ENCODE results near the gene HTR6.

HTR6 gene

GRCh38 chr1:19709260-19709793 is 44.7 kb downstream of the HTR6 start:
- no peak for DNase-seq
- intact Hi-C loops (cut with DNase I) = no loop called here

GRCh38 chr1:19710825-19711611 is 46.3 kb downstream of the HTR6 start:
- peak in 1 of 10 donors; percentile 42 for DNase-seq
- intact Hi-C loops (cut with DNase I) = no loop called here

- no peak for DNase-seq
- intact Hi-C loops (cut with DNase I) = no loop called here
Measured at GRCh38 chr1:19712928-19713327, 48.3 kb downstream of the HTR6 start.

DNA sequence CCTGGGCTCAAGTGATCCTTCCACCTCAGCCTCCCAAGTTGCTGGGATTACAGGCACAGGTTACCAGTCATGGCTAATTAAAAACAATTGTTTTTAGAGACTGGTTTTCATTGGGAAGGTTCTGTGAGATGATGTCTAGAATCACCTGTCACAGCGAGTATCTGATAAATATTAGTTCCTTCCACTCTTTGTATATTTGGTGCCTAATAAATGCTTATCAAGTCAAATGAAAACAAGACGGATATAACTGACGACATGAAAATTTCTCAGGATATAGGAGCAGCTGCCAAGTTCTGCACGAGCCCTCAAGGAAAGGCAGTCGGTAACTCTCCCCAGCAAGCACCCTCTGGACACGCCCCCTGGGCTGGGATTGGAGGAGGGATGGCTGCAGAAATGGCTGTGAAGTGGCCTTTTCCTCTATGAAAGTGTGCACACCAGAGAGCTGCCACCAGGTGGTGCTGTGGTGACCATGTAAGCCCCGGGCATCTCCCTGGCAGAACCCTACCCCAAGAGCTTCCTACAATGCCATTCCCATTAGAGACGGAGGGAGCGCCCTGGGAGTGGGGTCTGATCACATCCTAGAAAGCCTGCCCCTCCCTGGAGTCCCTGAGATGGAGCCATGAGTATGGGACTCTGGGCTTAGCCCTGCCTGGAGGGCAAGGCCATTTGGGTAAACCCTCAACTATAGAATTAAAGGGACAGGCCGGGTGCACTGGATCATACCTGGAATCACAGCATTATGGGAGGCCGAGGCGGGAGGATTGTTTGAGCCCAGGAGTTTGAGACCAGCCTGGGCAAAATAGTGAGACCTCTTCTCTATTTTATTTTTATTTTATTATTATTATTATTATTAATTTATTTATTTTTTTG is 50.9 kb downstream of the HTR6 start:
- peak; percentile 67 to 97 (median 84) for DNase-seq
- intact Hi-C loops (cut with DNase I) = no loop called here

GRCh38 chr1:19717467-19717866 is 52.8 kb downstream of the HTR6 start:
- intact Hi-C loops (cut with DNase I) = no loop called here
- DNase-seq = peak in 2 of 10 donors; percentile 24 to 75

DNA sequence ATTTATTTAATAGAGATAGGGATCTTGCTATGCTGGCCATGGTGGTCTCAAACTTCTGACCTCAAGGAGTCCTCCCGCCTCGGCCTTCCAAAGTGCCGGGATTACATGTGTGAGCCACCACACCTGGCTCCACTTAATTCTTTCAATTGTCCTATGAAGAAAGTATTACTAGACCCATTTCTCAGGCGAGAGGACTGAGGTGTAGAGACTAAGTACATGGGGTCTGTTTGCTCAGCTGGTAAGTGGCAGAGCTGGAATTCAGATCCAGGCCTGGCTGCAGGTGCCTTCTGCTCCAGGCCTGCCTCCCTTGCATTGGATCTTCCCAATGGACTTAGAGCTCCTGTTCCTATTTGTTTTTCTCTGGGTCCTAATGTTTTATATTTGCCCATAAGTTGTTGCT is 55.5 kb downstream of the HTR6 start:
- intact Hi-C loops (cut with DNase I) = no loop called here

DNA sequence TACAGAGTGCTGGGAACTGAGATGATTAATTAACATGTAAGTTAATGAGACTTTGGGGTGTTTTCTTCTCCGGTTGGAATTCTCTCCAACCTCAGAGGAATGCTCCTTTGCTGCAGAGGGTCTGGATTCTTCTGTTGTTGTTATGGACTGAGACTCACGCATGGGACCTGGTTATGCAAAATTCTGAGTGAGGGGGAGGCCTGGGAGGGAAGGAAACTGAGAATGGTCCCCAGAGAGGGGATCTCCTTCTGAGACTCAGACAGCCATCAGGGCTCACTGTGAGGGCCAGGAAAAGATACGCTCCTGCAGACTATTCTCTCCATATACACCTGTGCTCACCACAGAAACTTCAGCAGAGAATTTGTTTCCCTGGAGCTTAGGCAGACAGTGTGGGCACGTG is 56.3 kb downstream of the HTR6 start:
- peak in 1 of 10 donors; percentile 19 for DNase-seq
- intact Hi-C loops (cut with DNase I) = no loop called here

More for the DNA sequence above, 55.5 kb downstream of the HTR6 start:
- DNase-seq = peak in 1 of 10 donors; percentile 14

DNA sequence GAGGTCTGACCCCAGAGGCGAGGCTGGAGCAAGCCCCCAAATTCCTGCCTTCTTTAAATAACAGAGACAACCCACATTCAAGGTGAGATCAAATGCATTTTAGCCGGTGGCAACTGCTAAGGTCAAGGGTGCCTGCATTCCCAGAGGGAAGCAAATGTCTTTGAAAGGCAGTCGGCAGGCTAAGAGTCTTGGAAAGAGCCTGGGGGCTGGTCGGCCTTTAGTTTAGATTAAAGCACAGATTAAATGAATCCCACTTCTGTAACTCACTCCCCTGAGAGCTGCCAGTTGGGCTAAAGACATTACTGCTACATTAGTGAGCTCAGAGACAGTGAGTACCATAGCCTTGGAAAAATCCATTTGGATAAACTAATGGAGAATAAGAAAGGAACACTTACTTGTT is 59.2 kb downstream of the HTR6 start:
- intact Hi-C loops (cut with DNase I) = no loop called here

DNA sequence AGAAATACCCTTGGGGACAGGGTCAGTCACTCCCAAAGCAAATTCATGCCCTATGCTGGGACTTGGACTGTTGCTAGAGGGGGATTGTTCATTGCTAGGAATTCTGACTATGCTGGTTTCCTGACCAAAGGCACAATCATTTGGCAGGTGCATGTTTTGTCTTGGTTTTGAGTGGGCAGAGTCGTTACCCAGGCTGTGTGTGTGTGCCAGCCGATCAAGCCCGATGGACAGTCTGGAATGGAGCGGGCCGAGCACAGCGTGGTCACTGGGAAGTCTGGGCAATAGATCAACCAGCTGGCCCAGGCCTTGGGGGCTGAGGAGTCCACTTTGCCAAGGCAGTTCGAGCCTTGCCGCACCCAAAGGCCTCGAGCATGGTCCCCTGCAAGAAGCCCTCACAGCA is 60.9 kb downstream of the HTR6 start:
- peak in 1 of 10 donors; percentile 50 for DNase-seq
- intact Hi-C loops (cut with DNase I) = no loop called here

More for the DNA sequence above, 59.2 kb downstream of the HTR6 start:
- DNase-seq = no peak

GRCh38 chr1:19728413-19729145 is 63.9 kb downstream of the HTR6 start:
- DNase-seq = peak in 2 of 10 donors; percentile 44 to 87
- intact Hi-C loops (cut with DNase I) = no loop called here

DNA sequence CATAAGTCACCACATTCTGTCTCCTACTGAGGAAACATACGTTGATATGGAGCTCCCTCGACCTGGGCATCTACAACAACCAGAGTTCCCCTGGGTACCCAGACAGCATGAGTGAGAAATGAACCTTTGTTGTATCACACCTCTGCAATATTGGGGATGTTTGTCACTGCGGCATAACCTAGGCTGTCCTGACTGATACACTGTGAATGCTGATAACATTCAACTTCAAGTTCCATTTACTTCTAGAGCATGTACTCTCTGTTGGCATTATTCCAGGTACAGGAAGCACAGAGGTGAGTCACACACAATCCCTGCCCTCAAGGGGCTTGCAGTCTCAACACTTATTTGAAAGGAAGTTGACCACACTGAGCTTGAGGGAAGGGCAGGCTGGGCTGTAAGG is 65.6 kb downstream of the HTR6 start:
- no peak for DNase-seq
- intact Hi-C loops (cut with DNase I) = no loop called here

All from posterior cingulate gyrus (tissue), 11 donors.